Measurements from ENCODE around the gene ARID3A.

ARID3A gene

DNA sequence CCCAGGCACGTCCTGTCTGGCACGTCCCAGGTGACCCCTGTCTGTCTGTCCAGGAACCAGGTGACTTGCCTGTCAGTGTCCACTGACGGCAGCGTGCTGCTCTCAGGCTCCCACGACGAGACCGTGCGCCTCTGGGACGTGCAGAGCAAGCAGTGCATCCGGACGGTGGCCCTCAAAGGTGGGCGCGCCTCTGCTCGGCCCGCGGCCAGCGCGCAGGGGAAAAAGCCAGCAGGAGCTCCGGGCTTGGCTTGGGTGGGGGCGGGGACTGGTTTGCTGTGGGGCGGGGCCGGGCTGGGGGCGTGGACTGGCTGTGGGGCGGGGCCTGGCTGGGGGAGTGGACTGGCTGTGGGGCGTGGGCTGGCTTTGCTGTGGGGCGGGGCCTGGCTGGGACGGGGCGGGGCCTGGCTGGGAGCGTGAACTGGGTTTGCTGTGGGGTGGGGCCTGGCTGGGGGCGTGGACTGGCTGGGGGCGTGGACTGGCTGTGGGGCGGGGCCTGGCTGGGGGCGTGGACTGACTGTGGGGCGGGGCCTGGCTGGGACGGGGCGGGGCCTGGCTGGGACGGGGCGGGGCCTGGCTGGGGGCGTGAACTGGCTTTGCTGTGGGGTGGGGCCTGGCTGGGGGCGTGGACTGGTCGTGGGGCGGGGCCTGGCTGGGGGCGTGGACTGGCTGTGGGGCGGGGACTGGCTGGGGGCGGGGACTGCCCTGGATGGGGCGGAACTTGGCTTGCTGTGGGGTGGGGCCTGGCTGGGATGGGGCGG, 65.5 kb downstream of the ARID3A start:
- DNase-seq, result peak; percentile 15

DNA sequence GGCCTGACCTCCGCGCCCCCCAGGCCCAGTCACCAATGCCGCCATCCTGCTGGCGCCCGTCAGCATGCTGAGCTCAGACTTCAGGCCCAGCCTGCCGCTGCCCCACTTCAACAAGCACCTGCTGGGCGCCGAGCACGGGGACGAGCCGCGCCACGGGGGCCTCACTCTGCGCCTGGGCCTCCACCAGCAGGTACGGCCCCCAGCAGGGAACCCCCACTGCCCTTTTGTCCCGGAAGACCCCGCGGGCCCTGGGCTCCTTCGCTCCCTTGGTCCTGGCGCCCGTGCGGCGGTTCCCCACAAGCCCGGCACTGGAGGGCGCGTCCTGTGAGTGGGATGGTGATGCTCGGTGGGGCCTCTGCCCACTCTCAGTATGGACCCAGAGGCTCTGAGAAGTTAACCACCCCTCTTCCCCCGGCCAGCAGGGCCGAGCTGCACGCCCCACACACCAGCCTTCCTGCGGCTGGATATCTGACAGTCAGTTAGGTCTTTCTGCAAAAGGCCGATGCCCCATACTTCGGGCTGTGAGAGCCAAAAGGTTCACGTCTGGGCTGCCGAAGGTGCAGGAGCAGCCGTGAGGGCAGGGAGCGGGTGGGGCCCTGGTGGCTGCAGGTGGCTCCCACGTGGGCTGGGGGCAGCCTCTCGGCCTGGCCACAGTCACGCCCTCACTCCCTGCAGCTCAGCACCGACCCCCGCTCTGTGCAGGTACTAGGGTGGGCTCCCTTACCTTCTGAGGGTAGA, 66.3 kb downstream of the ARID3A start:
- DNase-seq, result no peak

DNA sequence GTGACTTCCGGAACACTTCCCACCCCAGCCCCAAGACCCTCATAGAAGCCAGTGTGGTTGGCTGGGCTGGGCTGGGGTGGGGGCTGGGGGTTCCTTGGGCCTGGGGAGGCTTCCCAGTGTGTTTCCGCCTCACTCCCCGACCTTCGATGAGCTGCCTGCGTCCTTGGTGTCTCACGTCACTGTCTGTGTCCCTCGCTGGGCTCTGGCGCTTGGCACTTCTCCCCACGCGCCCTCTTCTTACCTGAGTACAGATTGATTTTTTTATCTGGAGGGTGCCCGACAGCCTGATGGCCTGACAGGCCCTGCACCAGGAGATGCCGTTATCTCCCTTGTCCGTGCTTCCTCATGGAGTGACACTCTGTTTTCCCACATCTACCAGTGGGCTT, 66.8 kb downstream of the ARID3A start:
- no peak for DNase-seq

DNA sequence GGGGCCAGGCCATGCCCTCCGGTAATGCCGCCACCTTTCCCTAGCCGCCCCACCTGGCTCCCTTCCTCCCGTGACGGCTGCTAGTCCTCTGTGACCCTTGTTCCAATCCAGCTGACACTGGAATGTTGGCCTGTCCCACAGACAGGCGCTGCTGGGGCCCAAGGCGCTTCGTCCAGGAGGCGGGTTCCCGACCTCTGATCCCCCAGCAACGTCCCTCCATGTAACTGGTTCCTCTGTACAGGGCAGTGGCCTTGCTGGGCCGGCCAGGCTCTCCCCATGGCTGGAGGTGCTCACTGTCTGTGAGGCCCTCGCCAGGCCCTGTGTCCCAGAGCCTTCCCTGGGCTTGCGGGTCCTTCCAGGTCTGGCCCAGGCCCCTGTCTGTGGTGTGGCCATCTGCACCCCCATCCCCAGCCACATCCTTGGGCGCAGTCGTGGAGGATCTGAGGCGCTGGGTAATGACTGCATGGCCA, 67.6 kb downstream of the ARID3A start:
- no peak for DNase-seq

DNA sequence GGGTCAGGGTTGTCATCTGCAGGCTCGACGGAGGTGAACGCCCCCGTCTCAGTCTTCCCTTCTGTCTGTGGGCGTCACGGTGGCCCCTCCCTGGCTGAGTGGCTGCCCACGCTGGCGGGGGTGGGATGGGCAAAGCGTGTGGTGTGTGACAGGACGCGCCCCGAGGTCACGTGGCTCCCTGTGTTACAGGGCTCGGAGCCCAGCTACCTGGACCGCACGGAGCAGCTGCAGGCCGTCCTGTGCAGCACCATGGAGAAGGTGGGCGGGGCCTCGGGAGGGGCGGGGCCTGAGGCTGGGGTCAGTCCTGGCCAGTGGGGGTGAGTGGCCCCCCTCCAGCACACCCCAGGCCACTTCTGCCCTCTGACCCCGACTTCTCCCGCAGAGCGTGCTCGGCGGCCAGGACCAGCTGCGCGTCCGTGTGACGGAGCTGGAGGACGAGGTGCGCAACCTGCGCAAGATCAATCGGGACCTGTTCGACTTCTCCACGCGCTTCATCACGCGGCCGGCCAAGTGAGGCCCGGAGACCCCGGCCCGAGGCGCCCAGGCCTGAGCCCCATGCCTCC, 68.1 kb downstream of the ARID3A start:
- no peak for DNase-seq

DNA sequence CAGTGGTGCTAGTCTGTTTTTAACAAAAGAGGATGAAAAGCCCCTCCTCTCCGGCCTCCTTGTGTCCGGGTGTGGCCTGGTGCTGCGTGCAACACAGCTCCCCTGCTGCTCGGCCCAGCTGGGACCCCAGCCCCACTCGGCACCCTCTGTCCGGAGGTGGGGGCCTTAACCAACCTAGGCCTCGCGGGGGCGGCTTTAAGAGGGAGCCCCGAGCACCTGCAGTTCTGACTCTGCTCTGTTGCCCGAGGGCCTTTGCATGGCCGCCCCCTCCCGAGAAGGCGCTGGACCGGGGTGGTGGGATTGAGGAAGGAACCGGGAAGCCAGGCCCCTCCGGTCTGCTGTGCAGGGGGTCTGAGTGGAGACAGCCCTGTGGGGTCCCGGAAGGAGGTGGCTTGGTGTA, 68.7 kb downstream of the ARID3A start:
- no peak for DNase-seq

DNA sequence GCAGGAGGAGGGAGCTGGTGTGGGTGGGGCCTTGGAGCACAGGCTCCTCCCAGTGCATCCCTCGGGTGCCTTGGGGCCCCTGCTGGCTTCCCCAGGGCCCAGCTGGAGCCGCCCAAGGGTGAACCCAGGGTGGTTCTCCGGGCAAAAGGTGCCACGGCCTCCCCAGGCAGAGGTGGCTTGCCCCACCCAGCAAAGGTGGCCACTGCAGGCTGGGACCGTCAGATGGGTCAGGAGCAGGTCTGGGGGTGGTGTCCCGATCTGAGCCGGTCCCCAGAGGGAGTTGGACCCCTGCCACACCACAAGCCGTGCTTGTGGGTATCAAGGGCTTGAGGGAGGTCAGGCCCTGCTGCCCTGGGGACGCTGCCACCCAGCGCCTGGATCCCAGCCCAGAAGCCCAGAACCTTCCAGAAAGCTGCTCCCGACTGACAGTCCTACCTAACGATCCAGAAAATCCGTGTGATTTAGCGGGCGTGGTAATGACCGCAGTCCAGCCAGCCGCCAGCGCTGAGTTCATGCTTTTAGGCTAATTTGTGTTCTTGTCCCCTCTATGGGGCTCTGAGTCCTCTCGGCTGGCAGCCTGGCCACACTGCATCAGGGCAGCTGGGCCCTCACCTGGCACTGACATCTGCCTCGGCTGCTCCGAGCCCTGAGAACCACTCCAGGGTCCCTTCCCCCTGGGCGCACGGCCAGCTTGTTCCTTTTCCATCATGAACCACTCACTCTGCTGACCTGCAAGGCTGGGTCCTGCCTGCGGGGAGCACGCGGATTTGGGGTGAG, 69.4 kb downstream of the ARID3A start:
- no peak for DNase-seq

DNA sequence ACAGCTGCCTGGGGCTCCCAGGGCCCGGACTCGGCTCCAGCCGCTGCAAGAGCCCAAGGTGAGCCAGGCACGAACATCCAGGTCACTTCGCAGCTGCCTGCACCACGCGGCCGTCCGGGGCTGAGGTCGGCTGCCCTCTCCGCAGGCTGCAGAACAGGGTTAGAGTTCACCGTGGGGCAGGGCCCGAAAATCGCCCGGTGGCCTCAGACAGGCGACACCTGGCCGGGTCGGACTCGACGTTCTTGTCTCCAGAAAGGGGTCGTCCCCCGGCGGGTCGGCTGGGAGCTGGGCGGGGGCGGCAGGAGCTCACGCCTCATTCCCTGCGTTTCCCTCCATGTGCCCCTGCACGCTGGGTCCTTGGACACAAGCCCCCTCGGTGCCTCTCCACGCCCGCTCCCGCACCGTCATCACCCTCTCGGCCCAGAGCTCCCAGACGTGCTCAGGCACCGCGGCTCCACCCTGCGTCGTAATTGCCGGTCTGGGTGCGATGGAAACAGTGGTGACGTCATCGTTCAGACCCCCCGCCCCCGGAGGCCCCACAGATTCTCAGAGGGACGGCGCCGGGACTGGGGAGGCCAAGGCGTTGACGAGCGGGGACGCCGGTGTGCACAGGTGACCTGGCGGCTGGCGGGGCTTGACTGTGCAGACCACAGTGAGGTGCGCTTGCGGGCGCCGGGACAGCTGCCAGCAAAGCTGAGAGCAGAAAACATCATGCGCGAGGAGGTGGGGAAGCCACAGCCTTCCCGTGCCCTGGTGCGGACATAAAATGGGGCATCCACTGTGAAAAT, 70.4 kb downstream of the ARID3A start:
- peak; percentile 78 for DNase-seq

DNA sequence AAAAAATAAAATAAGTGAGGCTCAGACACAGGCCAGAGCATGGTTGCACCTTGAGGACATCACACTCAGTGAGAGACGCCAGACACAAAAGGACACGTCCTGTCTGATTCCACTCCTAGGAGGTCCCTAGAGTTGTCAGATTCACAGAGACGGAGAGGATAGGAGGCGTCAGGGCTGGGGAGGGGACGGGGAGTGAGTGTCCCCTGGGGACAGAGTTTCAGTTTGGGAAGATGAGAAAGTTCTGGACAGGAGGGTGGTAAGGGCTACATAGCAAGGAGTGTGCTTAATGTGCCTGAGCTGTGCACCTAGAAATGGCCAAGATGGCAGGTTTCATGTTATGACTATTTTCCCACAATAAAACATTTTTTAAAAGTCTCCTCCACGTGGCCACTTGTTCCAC, 72.2 kb downstream of the ARID3A start:
- no peak for DNase-seq

DNA sequence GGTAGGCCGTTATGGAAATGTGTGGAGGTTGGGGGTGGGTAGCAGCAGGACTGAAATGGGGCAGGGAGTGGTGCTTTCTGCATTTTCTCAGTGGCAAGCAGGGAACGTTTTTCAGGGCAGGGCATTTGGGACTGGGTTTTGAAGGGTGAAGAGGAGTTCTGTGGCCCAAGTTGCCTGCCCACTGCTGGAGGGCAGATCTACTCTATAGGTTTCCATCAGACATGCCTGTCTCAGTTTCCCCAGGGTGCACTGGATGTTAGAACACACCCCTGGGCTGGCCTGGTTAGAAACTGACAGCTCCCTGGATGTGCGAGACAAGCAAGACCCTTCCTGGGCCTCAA, 73.5 kb downstream of the ARID3A start:
- DNase-seq, result no peak

DNA sequence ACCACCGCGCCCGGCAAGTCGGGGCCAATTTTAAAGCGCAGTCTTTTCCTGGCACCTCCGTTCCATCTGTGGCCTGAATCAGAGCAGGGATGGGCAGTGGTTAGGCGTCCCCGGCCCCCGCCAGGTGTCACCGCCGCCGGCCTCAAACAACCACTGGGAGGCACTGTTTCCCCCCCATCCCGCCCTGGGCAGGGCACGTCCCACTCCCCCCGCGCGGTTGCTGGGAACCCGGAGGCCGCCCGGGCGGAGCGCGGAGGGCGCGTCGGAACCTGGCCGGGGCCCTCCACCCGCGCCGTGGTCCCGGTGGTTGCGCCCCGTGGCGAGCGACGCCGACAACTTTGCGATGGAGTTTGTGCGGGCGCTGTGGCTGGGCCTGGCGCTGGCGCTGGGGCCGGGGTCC, 74.3 kb downstream of the ARID3A start, which contains the start of gene GRIN3B:
TSS of gene GRIN3B (plus strand) at position 325 of the 400 bp plus-strand sequence. CDS start at position 344, 19 bp downstream.
- DNase-seq, result peak; percentile 72

DNA sequence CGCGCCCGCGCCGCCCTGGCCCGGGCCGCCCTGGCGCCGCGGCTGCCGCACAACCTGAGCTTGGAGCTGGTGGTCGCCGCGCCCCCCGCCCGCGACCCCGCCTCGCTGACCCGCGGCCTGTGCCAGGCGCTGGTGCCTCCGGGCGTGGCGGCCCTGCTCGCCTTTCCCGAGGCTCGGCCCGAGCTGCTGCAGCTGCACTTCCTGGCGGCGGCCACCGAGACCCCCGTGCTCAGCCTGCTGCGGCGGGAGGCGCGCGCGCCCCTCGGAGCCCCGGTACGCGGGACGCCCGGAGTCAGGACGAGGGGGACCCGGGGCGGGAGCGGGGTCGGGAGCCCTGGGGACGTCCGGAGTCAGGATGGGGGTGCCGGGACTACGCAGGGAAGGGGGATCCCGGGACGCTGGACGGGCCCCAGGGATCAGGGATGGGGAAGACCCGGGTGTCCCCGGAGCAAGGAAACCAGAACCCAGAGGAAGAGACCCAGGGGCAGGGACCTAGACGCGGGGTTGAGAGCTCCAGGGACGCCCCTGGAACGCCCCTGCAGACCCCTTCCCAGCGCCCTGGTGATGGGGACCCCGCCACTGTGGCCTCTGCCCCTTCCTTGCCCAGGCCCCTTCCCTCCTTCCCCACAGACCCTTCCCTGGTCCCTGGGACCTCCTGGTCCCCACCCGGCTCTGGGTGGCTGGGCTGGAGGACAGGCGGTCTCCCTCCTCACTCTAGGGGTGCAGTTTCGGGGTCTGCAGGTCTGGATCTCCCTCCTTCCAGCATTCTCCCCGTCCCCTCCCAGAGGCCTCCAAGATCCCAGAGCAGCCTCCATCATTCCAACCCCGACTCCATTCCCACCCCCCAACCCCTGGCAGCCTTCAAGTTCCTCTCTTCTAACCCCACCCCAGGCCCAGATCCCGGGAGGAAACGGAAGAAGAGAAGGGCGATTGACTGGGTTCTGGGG, 75.0 kb downstream of the ARID3A start:
- DNase-seq, result no peak

DNA sequence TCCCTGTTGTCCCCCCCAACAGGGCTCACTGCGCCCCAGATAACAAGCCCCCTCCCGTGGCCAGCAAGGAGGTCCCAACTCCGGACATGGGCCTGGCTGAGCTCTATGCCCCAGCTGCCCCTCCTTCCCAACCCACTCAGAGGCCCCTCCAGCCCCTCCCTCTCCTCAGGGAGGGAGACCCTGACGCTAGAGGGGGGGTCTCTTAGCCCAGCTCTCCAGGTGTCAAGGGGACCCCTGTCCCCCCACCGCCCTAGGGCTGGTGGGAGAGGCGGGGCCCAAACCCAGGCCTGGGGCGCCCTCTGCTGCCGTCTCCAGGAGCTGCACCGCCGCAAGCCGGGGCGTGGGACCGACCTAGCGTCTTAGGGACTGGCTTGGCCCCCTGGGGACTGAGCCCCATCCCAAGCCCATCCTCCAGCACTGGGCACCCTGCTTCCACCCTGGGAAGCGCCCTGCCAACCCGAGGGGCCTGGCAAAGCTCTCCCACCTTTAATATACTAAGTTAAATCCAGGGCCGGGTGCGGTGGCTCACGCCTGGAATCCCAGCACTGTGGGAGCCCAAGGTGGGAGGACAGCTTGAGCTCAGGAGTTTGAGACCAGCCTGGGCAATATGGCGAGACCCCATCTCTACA, 75.8 kb downstream of the ARID3A start:
- DNase-seq, result peak; percentile 76

DNA sequence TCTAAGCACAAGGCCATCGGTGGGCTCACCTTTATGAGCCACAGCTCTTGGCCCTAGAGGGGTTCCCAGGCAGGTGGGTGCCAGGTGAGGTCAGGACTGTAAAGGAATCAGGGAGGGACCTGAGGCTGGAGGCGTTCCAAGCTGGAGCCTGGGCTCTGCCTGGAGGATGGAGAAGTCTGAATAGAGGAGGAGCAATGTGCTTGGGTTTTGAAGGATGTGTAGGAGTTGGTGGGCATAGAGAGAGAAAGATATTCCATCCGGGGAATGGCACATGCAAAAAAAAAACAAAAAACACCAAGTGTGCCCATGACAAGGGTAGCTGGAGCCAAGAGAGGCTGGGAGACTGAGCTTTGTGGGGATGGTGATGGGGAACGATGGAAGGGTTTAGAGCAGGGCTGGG, 76.8 kb downstream of the ARID3A start:
- no peak for DNase-seq

DNA sequence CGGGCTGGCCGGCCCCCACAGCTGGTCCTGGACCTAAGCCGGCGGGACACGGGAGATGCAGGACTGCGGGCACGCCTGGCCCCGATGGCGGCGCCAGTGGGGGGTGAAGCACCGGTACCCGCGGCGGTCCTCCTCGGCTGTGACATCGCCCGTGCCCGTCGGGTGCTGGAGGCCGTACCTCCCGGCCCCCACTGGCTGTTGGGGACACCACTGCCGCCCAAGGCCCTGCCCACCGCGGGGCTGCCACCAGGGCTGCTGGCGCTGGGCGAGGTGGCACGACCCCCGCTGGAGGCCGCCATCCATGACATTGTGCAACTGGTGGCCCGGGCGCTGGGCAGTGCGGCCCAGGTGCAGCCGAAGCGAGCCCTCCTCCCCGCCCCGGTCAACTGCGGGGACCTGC, 77.4 kb downstream of the ARID3A start:
- DNase-seq, result no peak

DNA sequence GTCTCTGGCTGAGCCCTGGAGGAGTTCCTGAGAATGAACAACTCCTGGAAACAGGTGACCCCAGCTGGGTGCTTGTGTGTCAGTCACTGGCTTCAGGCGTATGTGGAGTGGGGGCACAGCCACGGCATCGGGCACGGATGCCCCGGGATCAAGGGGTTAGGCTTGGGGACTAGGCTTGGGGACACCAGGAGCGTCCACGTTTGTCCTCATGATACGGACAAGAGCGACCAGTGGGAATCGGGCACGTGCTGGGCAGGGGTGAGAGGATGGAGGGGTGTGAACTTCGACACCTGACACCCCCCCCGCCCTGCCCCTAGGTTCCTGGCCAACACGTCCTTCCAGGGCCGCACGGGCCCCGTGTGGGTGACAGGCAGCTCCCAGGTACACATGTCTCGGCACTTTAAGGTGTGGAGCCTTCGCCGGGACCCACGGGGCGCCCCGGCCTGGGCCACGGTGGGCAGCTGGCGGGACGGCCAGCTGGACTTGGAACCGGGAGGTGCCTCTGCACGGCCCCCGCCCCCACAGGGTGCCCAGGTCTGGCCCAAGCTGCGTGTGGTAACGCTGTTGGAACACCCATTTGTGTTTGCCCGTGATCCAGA, 78.5 kb downstream of the ARID3A start:
- no peak for DNase-seq

DNA sequence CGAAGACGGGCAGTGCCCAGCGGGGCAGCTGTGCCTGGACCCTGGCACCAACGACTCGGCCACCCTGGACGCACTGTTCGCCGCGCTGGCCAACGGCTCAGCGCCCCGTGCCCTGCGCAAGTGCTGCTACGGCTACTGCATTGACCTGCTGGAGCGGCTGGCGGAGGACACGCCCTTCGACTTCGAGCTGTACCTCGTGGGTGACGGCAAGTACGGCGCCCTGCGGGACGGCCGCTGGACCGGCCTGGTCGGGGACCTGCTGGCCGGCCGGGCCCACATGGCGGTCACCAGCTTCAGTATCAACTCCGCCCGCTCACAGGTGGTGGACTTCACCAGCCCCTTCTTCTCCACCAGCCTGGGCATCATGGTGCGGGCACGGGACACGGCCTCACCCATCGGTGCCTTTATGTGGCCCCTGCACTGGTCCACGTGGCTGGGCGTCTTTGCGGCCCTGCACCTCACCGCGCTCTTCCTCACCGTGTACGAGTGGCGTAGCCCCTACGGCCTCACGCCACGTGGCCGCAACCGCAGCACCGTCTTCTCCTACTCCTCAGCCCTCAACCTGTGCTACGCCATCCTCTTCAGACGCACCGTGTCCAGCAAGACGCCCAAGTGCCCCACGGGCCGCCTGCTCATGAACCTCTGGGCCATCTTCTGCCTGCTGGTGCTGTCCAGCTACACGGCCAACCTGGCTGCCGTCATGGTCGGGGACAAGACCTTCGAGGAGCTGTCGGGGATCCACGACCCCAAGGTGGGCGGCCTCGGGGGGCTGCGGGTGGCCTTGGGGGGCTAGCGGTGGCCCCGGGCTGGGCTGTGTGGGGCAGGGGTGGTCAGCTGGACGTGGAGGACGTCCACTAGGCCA, 79.2 kb downstream of the ARID3A start:
- DNase-seq, result no peak

DNA sequence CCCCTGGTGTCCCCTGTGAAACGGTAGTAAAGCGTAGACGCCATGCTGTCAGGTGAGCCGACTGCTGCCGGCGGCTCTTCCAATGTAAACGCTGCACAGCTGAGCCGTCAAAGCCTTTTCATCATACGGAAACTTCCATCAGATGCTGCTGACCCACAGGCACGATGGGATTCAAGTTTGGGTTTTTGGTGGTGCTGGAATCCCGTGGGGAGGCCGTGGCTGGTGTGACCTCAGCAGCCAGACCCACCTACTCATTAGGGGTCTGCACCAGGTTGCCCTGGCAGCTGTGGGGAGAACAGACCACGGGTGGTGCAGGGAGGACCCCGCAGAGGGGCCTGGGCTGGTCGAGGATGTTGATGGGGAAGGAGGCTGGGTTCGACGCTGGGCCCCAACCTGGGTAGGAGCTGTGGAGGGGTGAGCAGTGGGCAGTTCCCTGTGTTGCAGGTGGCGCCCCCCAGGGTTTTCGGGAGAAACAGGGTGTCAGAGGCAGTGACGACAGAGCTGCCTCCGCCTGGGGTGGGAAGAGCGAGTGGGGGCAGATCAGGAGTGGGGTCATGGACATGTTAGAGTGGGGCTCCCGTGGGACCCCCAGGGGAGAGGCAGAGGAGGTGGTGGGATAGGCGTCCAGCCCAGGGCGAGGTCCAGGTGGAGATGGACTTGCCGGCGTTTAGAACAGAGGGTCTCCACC, 81.0 kb downstream of the ARID3A start:
- no peak for DNase-seq
